ENCODE data around the gene ANKRD52.
"Not testable (repeated sequence)": the region's sequence is repeated elsewhere in the genome, so short reads cannot be mapped to it uniquely, and the experiment has no call there.

ANKRD52 gene

GRCh38 chr12:56272468-56272867 is 14.3 kb upstream of the ANKRD52 start:
- DNase-seq (ENCODE audit: low read depth): not testable (repeated sequence)

DNA sequence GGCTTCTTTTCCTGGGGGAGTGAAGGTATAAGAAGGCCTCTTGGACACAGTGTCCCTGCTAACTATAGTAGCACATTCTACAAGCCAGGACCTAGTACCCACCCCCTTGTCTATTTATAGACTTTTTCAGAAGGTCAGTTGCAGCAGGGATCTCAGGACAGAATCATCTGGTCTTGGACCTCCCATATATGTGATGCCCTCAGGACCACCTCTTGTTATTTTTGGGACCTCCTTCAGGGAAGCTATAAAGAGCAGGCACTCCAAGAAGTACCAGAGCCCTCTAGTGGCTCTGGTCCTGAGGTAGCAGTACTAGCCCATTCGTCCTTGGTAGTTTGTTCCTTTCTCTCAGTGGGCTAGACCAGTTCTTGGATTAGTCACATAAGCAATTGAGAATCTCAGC is 12.8 kb upstream of the ANKRD52 start:
- DNase-seq (ENCODE audit: low read depth): no peak

DNA sequence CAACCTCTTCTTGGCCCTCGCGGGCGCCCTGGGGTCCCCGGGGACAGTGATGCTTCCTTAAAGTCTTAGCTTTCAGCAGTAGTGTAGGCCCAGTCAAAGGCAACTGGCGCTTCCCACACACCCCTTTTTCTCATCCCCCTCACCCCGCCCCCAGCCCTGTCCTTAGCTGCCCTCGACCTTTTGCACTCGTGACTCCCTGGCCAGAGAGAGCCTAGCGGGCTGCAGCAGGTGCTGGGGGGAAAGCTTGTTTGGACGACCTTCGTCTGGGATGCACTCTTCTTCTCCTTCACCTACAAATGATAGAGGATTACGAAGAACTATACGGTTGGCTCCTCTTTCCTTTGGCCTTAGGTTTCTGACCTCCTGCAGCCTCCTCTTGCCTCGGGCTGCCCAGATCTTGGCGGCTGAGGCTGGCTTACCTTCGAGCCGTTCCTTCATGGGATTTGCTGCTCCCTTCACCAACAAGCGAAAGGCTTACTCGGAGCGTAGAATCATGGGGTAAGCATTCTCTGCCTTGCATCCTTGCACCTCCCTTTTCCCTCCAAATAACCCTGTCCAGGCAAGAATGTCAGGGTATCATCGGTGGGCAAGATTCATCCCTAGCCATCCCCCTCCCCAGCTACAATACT is 9.4 kb upstream of the ANKRD52 start:
- DNase-seq (ENCODE audit: low read depth): no peak

- DNase-seq (ENCODE audit: low read depth): peak; percentile 77
These were observed 8.7 kb upstream of the ANKRD52 start, which contains the start of gene COQ10A for GRCh38 chr12:56266693-56267442. Gene COQ10A, plus strand, starts transcription at chr12:56266942. Its CDS starts 177 bp downstream, at chr12:56267119.

DNA sequence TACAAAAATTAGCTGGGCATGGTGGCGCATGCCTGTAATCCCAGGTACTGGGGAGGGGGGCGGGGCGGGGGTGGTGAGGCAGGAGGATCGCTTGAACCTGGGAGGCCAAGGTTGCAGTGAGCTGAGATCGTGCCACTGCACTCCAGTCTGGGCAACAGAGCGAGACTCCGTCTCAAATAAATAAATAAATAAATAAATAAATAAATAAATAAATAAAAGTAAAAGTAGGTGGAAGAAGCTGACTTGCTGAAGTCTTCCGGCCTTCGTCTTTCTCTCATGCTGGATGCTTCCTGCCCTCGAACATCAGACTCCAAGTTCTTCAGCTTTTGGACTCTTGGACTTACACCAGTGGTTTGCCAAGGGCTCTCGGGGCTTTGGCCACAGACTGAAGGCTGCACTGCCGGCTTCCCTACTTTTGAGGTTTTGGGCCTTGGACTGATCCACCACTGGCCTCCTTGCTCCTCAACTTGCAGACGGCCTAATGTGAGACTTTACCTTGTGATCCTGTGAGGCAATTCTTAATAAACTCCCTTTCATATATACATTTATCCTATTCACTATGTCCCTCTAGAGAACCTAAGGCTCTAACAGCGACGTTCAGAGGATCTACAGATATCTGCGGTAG is 8.0 kb upstream of the ANKRD52 start:
- not testable (repeated sequence) for DNase-seq (ENCODE audit: low read depth)

- not testable (repeated sequence) for DNase-seq (ENCODE audit: low read depth)
These were observed 4.8 kb upstream of the ANKRD52 start for GRCh38 chr12:56262955-56263354.

GRCh38 chr12:56261503-56262232 is 3.5 kb upstream of the ANKRD52 start:
- DNase-seq (ENCODE audit: low read depth): no peak

GRCh38 chr12:56260921-56261320 is 2.7 kb upstream of the ANKRD52 start:
- no peak for DNase-seq (ENCODE audit: low read depth)

GRCh38 chr12:56260380-56260779 is 2.2 kb upstream of the ANKRD52 start:
- DNase-seq (ENCODE audit: low read depth): no peak

- DNase-seq (ENCODE audit: low read depth): no peak
These were observed 618 bp upstream of the ANKRD52 start for GRCh38 chr12:56258820-56259183.

- no peak for DNase-seq (ENCODE audit: low read depth)
These were observed 605 bp downstream of the ANKRD52 start for GRCh38 chr12:56257491-56258067.

GRCh38 chr12:56257071-56257470 is 1.1 kb downstream of the ANKRD52 start:
- no peak for DNase-seq (ENCODE audit: low read depth)

DNA sequence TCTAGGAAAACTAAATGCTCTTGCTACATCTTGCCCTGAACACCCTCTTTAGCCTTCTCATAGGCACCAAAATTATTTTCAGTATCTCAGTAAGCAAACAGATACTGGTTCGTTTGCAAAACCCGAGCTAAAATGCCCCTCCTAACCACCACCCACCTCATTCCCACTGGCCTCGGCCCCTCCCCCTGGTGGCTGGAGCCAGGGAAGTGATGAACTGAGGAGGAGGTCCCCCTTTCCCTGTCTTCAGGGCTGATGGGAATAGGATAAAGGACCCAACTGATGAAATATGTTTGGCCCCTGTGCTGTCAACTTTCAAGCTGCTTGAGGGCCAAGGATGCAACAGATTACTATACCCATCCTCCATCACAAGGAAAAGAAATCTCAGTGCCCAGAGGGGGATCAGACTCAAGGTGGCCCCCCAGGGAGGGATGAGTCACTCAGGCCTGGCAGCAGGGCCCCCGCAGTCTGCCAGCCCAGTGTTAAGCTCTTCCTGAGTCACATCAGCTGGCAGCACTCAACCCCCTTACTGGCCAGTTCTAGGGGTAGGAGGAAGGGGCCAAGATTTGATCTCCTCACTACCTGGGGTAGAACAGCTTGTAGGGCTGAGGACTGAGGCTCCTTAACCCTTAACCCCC is 1.7 kb downstream of the ANKRD52 start:
- no peak for DNase-seq (ENCODE audit: low read depth)

GRCh38 chr12:56255671-56256070 is 2.5 kb downstream of the ANKRD52 start:
- DNase-seq (ENCODE audit: low read depth): no peak

DNA sequence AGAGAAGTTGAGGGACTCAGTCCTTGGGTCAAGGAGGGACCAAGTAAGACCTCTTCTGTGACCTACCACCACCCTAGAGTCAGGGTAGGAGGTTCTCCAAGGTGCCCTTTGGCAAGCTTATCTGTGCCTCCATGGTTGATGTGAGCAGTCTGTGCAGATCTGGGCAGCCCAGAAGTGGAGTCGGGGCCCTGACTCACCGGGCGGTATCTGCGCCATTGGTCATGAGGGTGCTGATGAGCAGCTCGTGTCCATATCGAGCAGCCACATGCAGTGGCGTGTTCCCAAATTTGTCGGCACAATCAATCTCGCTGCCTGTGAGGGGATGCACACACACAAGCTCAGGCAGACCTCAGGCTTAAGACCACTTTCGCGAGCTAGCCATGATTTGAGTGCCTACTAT is 5.1 kb downstream of the ANKRD52 start:
- DNase-seq (ENCODE audit: low read depth): no peak

DNA sequence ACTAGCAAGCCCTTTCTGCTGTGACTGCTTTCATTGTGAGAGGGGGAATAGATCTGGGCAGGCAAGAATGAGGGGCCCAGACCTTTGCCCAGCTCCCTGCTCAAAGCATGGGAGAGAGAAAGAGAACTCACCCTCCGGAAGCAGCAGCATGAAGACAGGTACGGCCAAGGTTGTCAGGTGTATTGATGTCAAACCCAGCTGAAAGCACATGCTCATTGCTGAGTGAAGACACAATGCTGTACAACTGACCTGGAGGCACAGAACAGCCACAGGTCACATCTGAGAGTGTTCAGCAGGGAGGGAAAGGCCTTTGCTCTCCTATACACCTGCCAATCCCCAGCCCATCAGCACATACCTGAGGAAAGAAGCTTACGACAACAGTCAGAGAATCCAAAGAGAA is 5.5 kb downstream of the ANKRD52 start:
- no peak for DNase-seq (ENCODE audit: low read depth)

DNA sequence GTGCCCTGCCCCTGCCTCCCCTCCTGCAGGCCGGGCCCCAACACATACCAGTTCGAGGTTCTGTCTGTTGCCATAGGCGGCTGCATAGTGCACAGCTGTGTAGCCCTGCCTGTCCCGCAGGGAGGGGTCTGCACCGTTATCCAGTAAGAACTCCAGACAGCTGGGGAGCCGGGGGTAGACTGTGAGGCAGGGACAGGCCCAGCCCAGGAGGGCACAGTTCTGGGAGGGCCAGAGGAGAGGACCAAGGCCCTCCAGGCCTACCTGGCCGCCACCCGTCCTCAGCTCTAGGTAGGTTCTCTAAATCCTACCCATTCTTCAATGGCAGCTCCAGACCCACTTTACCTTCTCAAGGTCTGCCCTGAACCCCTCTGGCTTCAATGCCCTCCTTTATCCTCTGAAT is 9.5 kb downstream of the ANKRD52 start:
- no peak for DNase-seq (ENCODE audit: low read depth)

DNA sequence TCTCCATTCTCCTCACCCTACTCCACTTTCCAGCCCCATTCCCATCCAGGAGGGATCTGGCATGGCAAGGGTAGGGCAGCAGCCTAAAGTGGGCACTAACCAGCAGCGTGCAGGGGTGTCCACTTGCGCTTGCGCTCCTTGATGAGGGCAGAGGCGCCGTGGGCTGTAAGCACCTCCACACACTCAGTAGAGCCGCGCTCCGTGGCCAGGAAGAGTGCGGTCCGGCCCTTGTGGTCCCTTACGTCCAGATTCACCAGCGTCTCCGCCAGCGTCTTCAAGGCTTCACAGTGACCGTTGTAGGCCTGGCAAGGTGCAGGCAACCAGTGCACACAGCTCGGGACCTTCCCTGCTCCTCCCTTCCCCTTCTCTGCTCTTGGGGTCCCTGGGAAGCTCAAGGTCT is 10.3 kb downstream of the ANKRD52 start:
- DNase-seq (ENCODE audit: low read depth): no peak

GRCh38 chr12:56244494-56244893 is 13.7 kb downstream of the ANKRD52 start:
- DNase-seq (ENCODE audit: low read depth): no peak

- no peak for DNase-seq (ENCODE audit: low read depth)
These were observed 14.4 kb downstream of the ANKRD52 start for GRCh38 chr12:56243731-56244181.

DNA sequence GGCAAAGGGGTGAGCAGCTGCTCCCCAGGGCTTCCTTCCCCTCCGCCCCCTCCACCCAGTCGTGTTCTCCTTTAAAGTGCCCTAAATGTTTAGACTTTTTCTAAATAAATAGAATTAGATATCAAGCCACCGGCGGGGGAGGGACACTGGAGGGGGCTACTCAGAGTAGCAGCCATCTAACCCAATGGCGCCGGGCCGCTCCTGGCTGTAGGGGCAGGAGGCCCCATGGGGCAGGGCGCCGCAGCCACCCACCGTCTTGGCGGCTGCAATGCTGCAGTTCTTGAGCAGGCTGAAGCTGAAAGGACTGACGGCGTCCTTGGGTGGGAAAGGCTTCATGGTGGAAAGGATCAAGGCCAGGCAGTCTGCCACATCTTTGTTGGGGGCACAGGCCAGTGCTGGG is 15.2 kb downstream of the ANKRD52 start:
- DNase-seq (ENCODE audit: low read depth): no peak
